Neuronal stem cell (in vitro differentiated cells): ENCODE results near the gene MIF.
A peak's percentile ranks its signal among the peaks of the same experiment; 100 is the strongest.

ENCODE experiments used
- DNase-seq: peaks from one replicate; pipeline ENCODE4 v3.0.0-alpha.2; 2013; ENCODE audit warnings: low spot score
- H2AFZ ChIP-seq: one replicate; pipeline ENCODE4 v1.6.1; 2013; ENCODE audit warnings: mild to moderate bottlenecking, low read length, inconsistent platforms
- H2AK5ac ChIP-seq: 2 replicates; pipeline ENCODE4 v1.6.1; 2013; ENCODE audit warnings: low read depth, mild to moderate bottlenecking, inconsistent platforms, low read length, moderate library complexity, mixed read lengths
- H2BK120ac ChIP-seq: 2 replicates; pipeline ENCODE4 v1.6.1; 2013; ENCODE audit warnings: low read depth, mild to moderate bottlenecking, inconsistent platforms, low read length, moderate library complexity, mixed read lengths
- H2BK12ac ChIP-seq: one replicate; pipeline ENCODE4 v1.6.1; 2013; ENCODE audit warnings: low read length, inconsistent platforms
- H2BK15ac ChIP-seq: 2 replicates; pipeline ENCODE4 v1.6.1; 2013; ENCODE audit warnings: mild to moderate bottlenecking, low read length, inconsistent platforms, mixed read lengths
- H2BK5ac ChIP-seq: one replicate; pipeline ENCODE4 v1.6.1; 2013; ENCODE audit warnings: inconsistent platforms, mild to moderate bottlenecking, low read length, moderate library complexity
- H3K14ac ChIP-seq: one replicate; pipeline ENCODE4 v1.6.1; 2013; ENCODE audit warnings: low read length, inconsistent platforms
- H3K18ac ChIP-seq: 2 replicates; pipeline ENCODE4 v1.6.1; 2013; ENCODE audit warnings: low read length, inconsistent platforms
- H3K23ac ChIP-seq: 2 replicates; pipeline ENCODE4 v1.6.1; 2013; ENCODE audit warnings: low read depth, mild to moderate bottlenecking, mixed read lengths, low read length, inconsistent platforms; ENCODE audit not compliant: poor library complexity
- H3K27ac ChIP-seq: replicated peaks from 3 replicates; pipeline ENCODE4 v1.5.1; 2013; ENCODE audit warnings: low read length, inconsistent platforms
- H3K27me3 ChIP-seq, 3 experiments: 2 replicates each; pipeline ENCODE4 v1.6.1; 2013; ENCODE audit warnings: low read length in 3 of 3, mild to moderate bottlenecking in 2 of 3, inconsistent platforms in 1 of 3, low read depth in 1 of 3, mixed read lengths in 1 of 3, moderate library complexity in 1 of 3; ENCODE audit not compliant: control insufficient read depth in 3 of 3, insufficient read depth in 3 of 3
- H3K36me3 ChIP-seq, 2 donors: replicated peaks in 1 of 2; 2 replicates each; pipeline ENCODE4 v1.6.1; 2013; ENCODE audit warnings: low read length in 2 of 2; ENCODE audit not compliant: control insufficient read depth in 2 of 2, insufficient read depth in 2 of 2
- H3K4ac ChIP-seq: 2 replicates; pipeline ENCODE4 v1.6.1; 2013; ENCODE audit warnings: inconsistent platforms, mild to moderate bottlenecking, low read length, moderate library complexity
- H3K4me1 ChIP-seq, 2 donors: 1 replicate in 1 of 2; 2 replicates in 1 of 2; pipeline ENCODE4 v1.6.1; 2013; ENCODE audit warnings: low read length in 2 of 2, low read depth in 1 of 2; ENCODE audit not compliant: control insufficient read depth in 2 of 2, insufficient read depth in 1 of 2
- H3K4me2 ChIP-seq: one replicate; pipeline ENCODE4 v1.6.1; 2013; ENCODE audit warnings: mild to moderate bottlenecking, low read length, inconsistent platforms; ENCODE audit not compliant: insufficient read depth, poor library complexity, severe bottlenecking
- H3K4me3 ChIP-seq, 2 donors: 2 replicates each; pipeline ENCODE4 v1.5.1; 2013; ENCODE audit warnings: low read length in 2 of 2, mild to moderate bottlenecking in 2 of 2, inconsistent platforms in 1 of 2, moderate library complexity in 1 of 2
- H3K79me1 ChIP-seq: one replicate; pipeline ENCODE4 v1.6.1; 2013; ENCODE audit warnings: low read depth, mild to moderate bottlenecking, inconsistent platforms, low read length, moderate library complexity
- H3K9ac ChIP-seq: one replicate; pipeline ENCODE4 v1.6.1; 2013; ENCODE audit warnings: mild to moderate bottlenecking, low read depth, low read length, inconsistent platforms; ENCODE audit not compliant: poor library complexity
- H3K9me3 ChIP-seq, 2 donors: replicated peaks in 1 of 2; 2 replicates each; pipeline versions ENCODE3 to v1.6.1; 2013; ENCODE audit warnings: low read length in 2 of 2, mild to moderate bottlenecking in 2 of 2, inconsistent platforms in 1 of 2, low read depth in 1 of 2, mixed read lengths in 1 of 2, moderate library complexity in 1 of 2; ENCODE audit not compliant: control insufficient read depth in 2 of 2, insufficient read depth in 1 of 2
- H4K8ac ChIP-seq: one replicate; pipeline ENCODE4 v1.6.1; 2013; ENCODE audit warnings: low read depth, mild to moderate bottlenecking, inconsistent platforms, low read length, moderate library complexity
- H4K91ac ChIP-seq: one replicate; pipeline ENCODE4 v1.6.1; 2013; ENCODE audit warnings: low read length, low read depth, mild to moderate bottlenecking, inconsistent platforms; ENCODE audit not compliant: poor library complexity
- WGBS, 2 donors: extraction: QIAGEN DNeasy Blood & Tissue Kit; methylation state at CpG; one replicate each; pipeline ENCODE4 v1.1.7; 2013; ENCODE audit warnings: missing lambda C conversion rate in 2 of 2, mixed read lengths in 1 of 2; ENCODE audit not compliant: insufficient read length in 2 of 2, insufficient replicate concordance in 1 of 2; ENCODE audit errors: extremely low coverage in 2 of 2; 5-methylcytosine and 5-hydroxymethylcytosine counted together

The MIF gene

GRCh38 chr22:23925020-23925606 is 30.9 kb downstream of the MIF start:
- Histone ChIP-seq H3K23ac (no peak overlapping the region), H3K18ac (no peak overlapping the region), H3K4me1 (no peaks in the 10 kb centered on the region), H2BK12ac (no peak overlapping the region), H3K9me3 (peaks cover 2 to 26% of the 10 kb centered on the region in 2 donors), H4K8ac (no peak overlapping the region), H2BK120ac (no peak overlapping the region), H2BK5ac (no peak overlapping the region), H3K27me3 (no peaks in the 10 kb centered on the region), H3K36me3 (peaks cover 5 to 86% of the 10 kb centered on the region in 2 donors), H2BK15ac (no peak overlapping the region), H2AK5ac (no peak overlapping the region), H3K4ac (no peak overlapping the region), H2AFZ (no peak overlapping the region), H3K14ac (no peak overlapping the region), H3K9ac (no peak overlapping the region), H3K79me1 (no peaks in the 10 kb centered on the region), H4K91ac (no peak overlapping the region), H3K4me3 (no peak overlapping the region), H3K4me2 (no peak overlapping the region), H3K27ac (no peak overlapping the region)
- no peak for DNase-seq
- WGBS, 2 donors = no CpG with 5 or more reads among the region's 6 CpGs

- Histone ChIP-seq H2BK120ac (no peak overlapping the region), H2BK5ac (no peak overlapping the region), H2BK15ac (no peak overlapping the region), H3K36me3 (peaks cover 5 to 91% of the 10 kb centered on the region in 2 donors), H3K4me3 (no peak overlapping the region), H3K4ac (no peak overlapping the region), H3K9me3 (peaks cover 2 to 39% of the 10 kb centered on the region in 2 donors), H2BK12ac (no peak overlapping the region), H3K27me3 (no peaks in the 10 kb centered on the region), H3K14ac (no peak overlapping the region), H3K27ac (no peak overlapping the region), H3K23ac (no peak overlapping the region), H2AK5ac (no peak overlapping the region), H3K79me1 (no peaks in the 10 kb centered on the region), H3K4me2 (no peak overlapping the region), H3K9ac (no peak overlapping the region), H4K91ac (no peak overlapping the region), H4K8ac (no peak overlapping the region), H3K4me1 (no peaks in the 10 kb centered on the region), H2AFZ (no peak overlapping the region), H3K18ac (no peak overlapping the region)
- WGBS, 2 donors = no CpG with 5 or more reads among the region's 14 CpGs
- DNase-seq = no peak
These were observed 32.4 kb downstream of the MIF start for GRCh38 chr22:23926561-23926960.

DNA sequence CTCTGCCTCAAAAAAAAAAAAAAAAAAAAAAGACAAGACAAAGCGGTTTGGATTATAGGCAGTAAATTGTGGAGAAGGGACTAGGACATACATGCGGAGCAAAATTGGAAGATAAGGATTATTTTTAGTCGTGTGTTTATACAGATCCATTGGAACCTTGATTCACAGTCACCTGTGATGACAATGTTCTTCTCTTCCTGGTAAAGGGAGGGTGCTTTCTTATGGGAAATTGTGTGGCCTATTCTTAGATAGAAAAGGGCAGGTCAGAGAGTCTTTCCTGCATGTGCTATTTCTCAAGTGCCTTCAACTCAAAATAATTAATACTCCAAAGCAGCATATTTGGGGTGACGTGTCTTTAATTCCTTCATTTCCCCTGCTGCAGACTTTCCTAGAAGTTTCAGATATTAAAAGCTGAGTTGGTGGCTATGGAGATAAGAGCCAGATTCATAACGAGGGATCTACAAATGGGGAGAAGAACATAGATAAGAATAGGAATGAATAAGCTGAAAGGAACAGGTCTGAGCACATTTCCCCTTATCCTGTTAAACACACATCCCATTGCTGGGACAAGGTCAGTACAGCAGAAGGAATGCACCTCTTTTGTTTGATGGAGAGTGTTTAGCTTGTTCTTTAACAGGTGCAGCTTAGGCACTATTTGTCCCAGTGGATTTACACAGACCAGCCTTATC is 44.3 kb downstream of the MIF start:
- no peak overlapping the region for H2BK5ac ChIP-seq
- no peak overlapping the region for H2BK120ac ChIP-seq
- H3K23ac ChIP-seq = no peak overlapping the region
- H3K79me1 ChIP-seq = no peaks in the 10 kb centered on the region
- H4K8ac ChIP-seq = no peak overlapping the region
- no peak overlapping the region for H3K4ac ChIP-seq
- no peak overlapping the region for H3K14ac ChIP-seq
- 100% methylated on average over 1 of the region's 5 CpGs; no CpG with 5 or more reads in 1 of the 2 donors for WGBS, 2 donors
- DNase-seq = no peak
- no peak overlapping the region for H3K4me3 ChIP-seq
- H2BK12ac ChIP-seq = no peak overlapping the region
- no peaks in the 10 kb centered on the region for H3K36me3 ChIP-seq
- no peak overlapping the region for H3K9ac ChIP-seq
- H3K27me3 ChIP-seq = no peaks in the 10 kb centered on the region
- no peak overlapping the region for H2AK5ac ChIP-seq
- peak overlapping the region; percentile 53 for H2AFZ ChIP-seq
- H3K4me1 ChIP-seq = peaks cover 0 to 3% of the 10 kb centered on the region in 2 donors
- H4K91ac ChIP-seq = no peak overlapping the region
- H3K18ac ChIP-seq = no peak overlapping the region
- no peak overlapping the region for H3K27ac ChIP-seq
- H2BK15ac ChIP-seq = no peak overlapping the region
- H3K9me3 ChIP-seq = no peaks in the 10 kb centered on the region
- H3K4me2 ChIP-seq = no peak overlapping the region

DNA sequence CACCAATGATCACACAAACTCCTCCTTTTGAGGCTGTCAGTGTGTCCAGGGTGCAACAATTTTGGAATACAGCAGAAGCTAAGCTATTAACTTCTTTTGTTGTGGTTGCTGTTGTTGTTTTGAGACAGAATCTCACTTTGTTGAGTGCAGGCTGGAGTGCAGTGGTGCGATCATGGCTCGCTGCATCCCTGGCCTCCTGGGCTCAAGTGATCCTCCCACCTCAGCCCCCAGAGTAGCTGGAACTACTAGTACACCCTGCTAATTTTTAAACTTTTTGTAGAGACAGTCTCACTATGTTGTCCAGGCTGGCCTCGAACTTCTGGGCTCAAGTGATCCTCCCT is 44.8 kb downstream of the MIF start:
- Histone ChIP-seq H2BK12ac (no peak overlapping the region), H2AFZ (peak overlapping the region; percentile 53), H4K91ac (no peak overlapping the region), H3K18ac (no peak overlapping the region), H3K27me3 (no peaks in the 10 kb centered on the region), H3K4ac (no peak overlapping the region), H3K36me3 (no peaks in the 10 kb centered on the region), H3K4me2 (no peak overlapping the region), H3K4me3 (no peak overlapping the region), H2BK15ac (no peak overlapping the region), H3K27ac (no peak overlapping the region), H3K9ac (no peak overlapping the region), H4K8ac (no peak overlapping the region), H2BK5ac (no peak overlapping the region), H3K79me1 (no peaks in the 10 kb centered on the region), H3K23ac (no peak overlapping the region), H3K9me3 (no peaks in the 10 kb centered on the region), H2BK120ac (no peak overlapping the region), H3K4me1 (peaks cover 0 to 3% of the 10 kb centered on the region in 2 donors), H3K14ac (no peak overlapping the region), H2AK5ac (no peak overlapping the region)
- no CpG with 5 or more reads among the region's 3 CpGs for WGBS, 2 donors
- no peak for DNase-seq
